Adrenal gland (tissue), 5 donors: ENCODE measurements around the gene EXOC3L1.

Experiments
- POLR2A ChIP-seq, 2 donors: fragments of 450-650 bp; IDR thresholded peaks; one replicate each; pipeline ENCODE4 v1.6.1; 2017; ENCODE audit warnings: antibody characterized with exemption in 2 of 2, mild to moderate bottlenecking in 2 of 2, moderate library complexity in 1 of 2
- TF ChIP-seq, protein P1 (sequence below), 6 experiments: fragments of 450-650 bp in 4 of 6; fragments of 200-600 bp in 2 of 6; sonication (generic) in 1 of 6; IDR thresholded peaks; 1 replicate in 5 of 6; 2 replicates in 1 of 6; pipeline versions ENCODE4 v1.5.1 to v1.8.0; 2016 to 2021; ENCODE audit warnings: antibody characterized with exemption in 6 of 6, mild to moderate bottlenecking in 2 of 6, moderate library complexity in 1 of 6
- donor health status: DM: no; HTN: no; CAD: no.

DNA sequence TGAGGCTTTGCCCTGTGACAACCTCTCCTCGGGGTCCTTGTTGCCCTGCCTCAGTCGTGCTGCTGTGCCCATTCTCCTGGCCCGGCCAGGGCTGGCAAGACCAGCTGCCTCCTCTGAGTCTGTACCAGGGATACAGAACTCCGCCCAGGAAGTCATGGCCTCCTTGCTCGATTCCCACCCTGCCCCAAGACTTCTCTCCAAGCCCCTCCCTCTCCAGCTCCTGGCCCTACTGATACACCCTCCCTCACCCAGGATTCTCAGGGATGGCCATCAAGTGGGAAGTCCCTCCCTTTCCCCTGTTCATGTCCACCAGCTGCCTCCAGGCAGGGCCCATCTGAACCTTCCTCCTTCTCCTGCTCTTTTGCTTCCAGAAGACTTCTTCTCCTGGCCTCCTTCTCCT, 25.8 kb upstream of the EXOC3L1 start:
- TF ChIP-seq, protein P1, sequence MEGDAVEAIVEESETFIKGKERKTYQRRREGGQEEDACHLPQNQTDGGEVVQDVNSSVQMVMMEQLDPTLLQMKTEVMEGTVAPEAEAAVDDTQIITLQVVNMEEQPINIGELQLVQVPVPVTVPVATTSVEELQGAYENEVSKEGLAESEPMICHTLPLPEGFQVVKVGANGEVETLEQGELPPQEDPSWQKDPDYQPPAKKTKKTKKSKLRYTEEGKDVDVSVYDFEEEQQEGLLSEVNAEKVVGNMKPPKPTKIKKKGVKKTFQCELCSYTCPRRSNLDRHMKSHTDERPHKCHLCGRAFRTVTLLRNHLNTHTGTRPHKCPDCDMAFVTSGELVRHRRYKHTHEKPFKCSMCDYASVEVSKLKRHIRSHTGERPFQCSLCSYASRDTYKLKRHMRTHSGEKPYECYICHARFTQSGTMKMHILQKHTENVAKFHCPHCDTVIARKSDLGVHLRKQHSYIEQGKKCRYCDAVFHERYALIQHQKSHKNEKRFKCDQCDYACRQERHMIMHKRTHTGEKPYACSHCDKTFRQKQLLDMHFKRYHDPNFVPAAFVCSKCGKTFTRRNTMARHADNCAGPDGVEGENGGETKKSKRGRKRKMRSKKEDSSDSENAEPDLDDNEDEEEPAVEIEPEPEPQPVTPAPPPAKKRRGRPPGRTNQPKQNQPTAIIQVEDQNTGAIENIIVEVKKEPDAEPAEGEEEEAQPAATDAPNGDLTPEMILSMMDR (IDR thresholded peaks at IDR 0.05): no peak
- no peak for TF ChIP-seq POLR2A (IDR thresholded peaks at IDR 0.05)
